Liver (tissue), 9 donors: Measurements from ENCODE around the gene HIP1. TPM values are rescaled to one million over a fixed set of nuclear protein-coding genes. Genes with fewer than 3 reads are reported as not detected.

Source experiments
- DNase-seq: peaks from one replicate; pipeline ENCODE4 v3.0.0-alpha.2; 2017; ENCODE audit warnings: low spot score
- H3K27ac ChIP-seq, 2 donors: one replicate each; pipeline ENCODE4 v1.7.0; 2013; ENCODE audit warnings: inconsistent platforms in 2 of 2, low read length in 2 of 2, control low read depth in 1 of 2, low read depth in 1 of 2, mild to moderate bottlenecking in 1 of 2
- H3K27me3 ChIP-seq, 4 donors: one replicate each; pipeline versions ENCODE4 v1.6.1 to v1.7.0; 2013; ENCODE audit warnings: low read length in 3 of 4, inconsistent platforms in 1 of 4, mild to moderate bottlenecking in 1 of 4, moderate library complexity in 1 of 4; ENCODE audit not compliant: control insufficient read depth in 4 of 4, insufficient read depth in 4 of 4
- H3K36me3 ChIP-seq, 4 donors: one replicate each; pipeline versions ENCODE4 v1.6.1 to v1.7.0; 2013; ENCODE audit warnings: low read length in 3 of 4, mild to moderate bottlenecking in 3 of 4, low read depth in 1 of 4, moderate library complexity in 1 of 4; ENCODE audit not compliant: control insufficient read depth in 4 of 4, insufficient read depth in 3 of 4
- H3K4me1 ChIP-seq, 4 donors: one replicate each; pipeline versions ENCODE4 v1.6.1 to v1.7.0; 2013; ENCODE audit warnings: low read length in 3 of 4, mild to moderate bottlenecking in 3 of 4, moderate library complexity in 1 of 4; ENCODE audit not compliant: control insufficient read depth in 4 of 4, insufficient read depth in 4 of 4
- H3K4me3 ChIP-seq, 3 donors: one replicate each; pipeline versions ENCODE4 v1.6.1 to v1.7.0; 2013; ENCODE audit warnings: low read length in 3 of 3, control low read depth in 1 of 3, low read depth in 1 of 3, mild to moderate bottlenecking in 1 of 3
- H3K9ac ChIP-seq, 2 donors: one replicate each; pipeline ENCODE4 v1.7.0; 2013; ENCODE audit warnings: low read length in 2 of 2, mild to moderate bottlenecking in 2 of 2, moderate library complexity in 2 of 2, control low read depth in 1 of 2, low read depth in 1 of 2
- H3K9me3 ChIP-seq, 4 donors: one replicate each; pipeline versions ENCODE4 v1.6.1 to v1.7.0; 2013; ENCODE audit warnings: low read length in 3 of 4; ENCODE audit not compliant: control insufficient read depth in 4 of 4
- EGR1 ChIP-seq, 2 donors: IDR thresholded peaks; 2 replicates each; pipeline ENCODE4 v1.6.1; 2016 to 2018; ENCODE audit warnings: antibody characterized with exemption in 2 of 2, low read depth in 2 of 2
- FOXA1 ChIP-seq: IDR thresholded peaks from 2 replicates; pipeline ENCODE4 v1.6.1; 2016; ENCODE audit warnings: antibody characterized with exemption
- FOXA2 ChIP-seq: IDR thresholded peaks from 2 replicates; pipeline ENCODE4 v1.6.1; 2016; ENCODE audit warnings: antibody characterized with exemption
- GABPA ChIP-seq, 2 donors: IDR thresholded peaks in 1 of 2; conservative IDR thresholded peaks in 1 of 2; 2 replicates each; pipeline ENCODE4 v1.6.1; 2016; ENCODE audit warnings: antibody characterized with exemption in 2 of 2, mild to moderate bottlenecking in 1 of 2, moderate library complexity in 1 of 2
- HNF4A ChIP-seq, 2 donors: conservative IDR thresholded peaks; 2 replicates each; pipeline ENCODE4 v1.6.1; 2016; ENCODE audit warnings: antibody characterized with exemption in 2 of 2, mild to moderate bottlenecking in 2 of 2
- HNF4G ChIP-seq: IDR thresholded peaks from 2 replicates; pipeline ENCODE4 v1.6.1; 2016; ENCODE audit warnings: antibody characterized with exemption
- JUND ChIP-seq, 2 donors: IDR thresholded peaks; 2 replicates each; pipeline ENCODE4 v1.6.1; 2016; ENCODE audit warnings: antibody characterized with exemption in 2 of 2
- NR2F2 ChIP-seq: IDR thresholded peaks from 2 replicates; pipeline ENCODE4 v1.6.1; 2016; ENCODE audit warnings: antibody characterized with exemption
- RAD21 ChIP-seq, 2 donors: IDR thresholded peaks; 2 replicates each; pipeline ENCODE4 v1.6.1; 2016; ENCODE audit warnings: antibody characterized with exemption in 2 of 2, mild to moderate bottlenecking in 2 of 2
- RXRA ChIP-seq, 2 donors: IDR thresholded peaks; 2 replicates each; pipeline ENCODE4 v1.6.1; 2017 to 2018; ENCODE audit warnings: antibody characterized with exemption in 2 of 2, mild to moderate bottlenecking in 1 of 2
- SP1 ChIP-seq: IDR thresholded peaks from 2 replicates; pipeline ENCODE4 v1.6.1; 2018; ENCODE audit warnings: antibody characterized with exemption, mild to moderate bottlenecking
- YY1 ChIP-seq: IDR thresholded peaks from 2 replicates; pipeline ENCODE4 v1.6.1; 2016; ENCODE audit warnings: antibody characterized with exemption, mild to moderate bottlenecking
- WGBS: extraction: QIAGEN DNeasy Blood & Tissue Kit; methylation state at CpG from one replicate; pipeline ENCODE4 v1.1.7; 2013; 5-methylcytosine and 5-hydroxymethylcytosine counted together
- polyA plus RNA-seq, 2 donors: library from polyadenylated mRNA; stranded (reverse) in 1 of 2; unstranded in 1 of 2; fragments of 200-250 nt in 1 of 2; fragments of >200 nt in 1 of 2; fragmentation: Nextera tagmentation in 1 of 2; extraction: Ambion mirVana in 1 of 2; gene quantifications; one replicate each; pipeline versions ENCODE4 v1.2.1 to v1.2.3, GENCODE V29; 2013 to 2015
- total RNA-seq, 2 donors: library from RNA; depleted of rRNA; stranded (reverse); fragments of >200 nt; gene quantifications; one replicate each; pipeline ENCODE4 v1.2.3, GENCODE V29; 2014
- TF ChIP-seq, protein P1 (sequence below): IDR thresholded peaks from 2 replicates; pipeline ENCODE4 v1.6.1; 2016; ENCODE audit warnings: antibody characterized with exemption, mild to moderate bottlenecking
- donor health status: healthy.
- donor health status: healthy.
- donor health status: healthy.
- donor health status: healthy.
- donor health status: healthy.

HIP1 gene
- total and polyA plus RNA-seq, 4 donors = 3.8 to 13.6 (median 7.8) TPM

- Histone ChIP-seq H3K36me3 (peaks cover 8 to 39% (median 20%) of the 10 kb centered on the region in 4 donors), H3K9ac (no peak overlapping the region), H3K27me3 (no peaks in the 10 kb centered on the region), H3K9me3 (no peaks in the 10 kb centered on the region), H3K27ac (no peak overlapping the region), H3K4me1 (no peaks in the 10 kb centered on the region), H3K4me3 (no peak overlapping the region)
- DNase-seq = no peak
- 98% methylated on average over 2 of the region's 2 CpGs for WGBS
- TF ChIP-seq RXRA (IDR thresholded peaks at IDR 0.05) (no peak), HNF4G (no peak), NR2F2 (no peak), YY1 (no peak), FOXA1 (no peak), RAD21 (IDR thresholded peaks at IDR 0.05) (no peak), JUND (IDR thresholded peaks at IDR 0.05) (no peak), SP1 (no peak), HNF4A (conservative IDR thresholded peaks at IDR 0.05) (no peak), GABPA (IDR thresholded peaks at IDR 0.05 in 1 of 2, conservative IDR thresholded peaks at IDR 0.05 in 1 of 2) (no peak), EGR1 (IDR thresholded peaks at IDR 0.05; ENCODE audit: low read depth in 2 of 2) (no peak)
- TF ChIP-seq, protein P1, sequence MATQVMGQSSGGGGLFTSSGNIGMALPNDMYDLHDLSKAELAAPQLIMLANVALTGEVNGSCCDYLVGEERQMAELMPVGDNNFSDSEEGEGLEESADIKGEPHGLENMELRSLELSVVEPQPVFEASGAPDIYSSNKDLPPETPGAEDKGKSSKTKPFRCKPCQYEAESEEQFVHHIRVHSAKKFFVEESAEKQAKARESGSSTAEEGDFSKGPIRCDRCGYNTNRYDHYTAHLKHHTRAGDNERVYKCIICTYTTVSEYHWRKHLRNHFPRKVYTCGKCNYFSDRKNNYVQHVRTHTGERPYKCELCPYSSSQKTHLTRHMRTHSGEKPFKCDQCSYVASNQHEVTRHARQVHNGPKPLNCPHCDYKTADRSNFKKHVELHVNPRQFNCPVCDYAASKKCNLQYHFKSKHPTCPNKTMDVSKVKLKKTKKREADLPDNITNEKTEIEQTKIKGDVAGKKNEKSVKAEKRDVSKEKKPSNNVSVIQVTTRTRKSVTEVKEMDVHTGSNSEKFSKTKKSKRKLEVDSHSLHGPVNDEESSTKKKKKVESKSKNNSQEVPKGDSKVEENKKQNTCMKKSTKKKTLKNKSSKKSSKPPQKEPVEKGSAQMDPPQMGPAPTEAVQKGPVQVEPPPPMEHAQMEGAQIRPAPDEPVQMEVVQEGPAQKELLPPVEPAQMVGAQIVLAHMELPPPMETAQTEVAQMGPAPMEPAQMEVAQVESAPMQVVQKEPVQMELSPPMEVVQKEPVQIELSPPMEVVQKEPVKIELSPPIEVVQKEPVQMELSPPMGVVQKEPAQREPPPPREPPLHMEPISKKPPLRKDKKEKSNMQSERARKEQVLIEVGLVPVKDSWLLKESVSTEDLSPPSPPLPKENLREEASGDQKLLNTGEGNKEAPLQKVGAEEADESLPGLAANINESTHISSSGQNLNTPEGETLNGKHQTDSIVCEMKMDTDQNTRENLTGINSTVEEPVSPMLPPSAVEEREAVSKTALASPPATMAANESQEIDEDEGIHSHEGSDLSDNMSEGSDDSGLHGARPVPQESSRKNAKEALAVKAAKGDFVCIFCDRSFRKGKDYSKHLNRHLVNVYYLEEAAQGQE = no peak
Measured at GRCh38 chr7:75590373-75591005, 148.3 kb downstream of the HIP1 start.

- H3K36me3 ChIP-seq = peaks cover 11 to 40% (median 27%) of the 10 kb centered on the region in 4 donors
Measured at GRCh38 chr7:75584354-75584753, 154.4 kb downstream of the HIP1 start.

More at GRCh38 chr7:75584354-75584753, 154.4 kb downstream of the HIP1 start:
- 83% methylated on average over 5 of the region's 5 CpGs for WGBS
- H3K9ac ChIP-seq = no peak overlapping the region
- H3K27ac ChIP-seq = no peak overlapping the region
- no peak overlapping the region for H3K4me3 ChIP-seq
- no peaks in the 10 kb centered on the region for H3K4me1 ChIP-seq
- H3K9me3 ChIP-seq = no peaks in the 10 kb centered on the region
- no peaks in the 10 kb centered on the region for H3K27me3 ChIP-seq
- DNase-seq = no peak
- TF ChIP-seq RAD21 (IDR thresholded peaks at IDR 0.05) (no peak), HNF4A (conservative IDR thresholded peaks at IDR 0.05) (no peak), FOXA2 (no peak), SP1 (no peak)
- TF ChIP-seq, protein P1 = no peak
